CD4-positive, alpha-beta memory T cell (primary cell): ENCODE measurements around the gene KDM7A. TPM values are rescaled to one million over a fixed set of nuclear protein-coding genes. Genes with fewer than 3 reads are reported as not detected.
A peak's percentile ranks its signal among the peaks of the same experiment; 100 is the strongest.

Source experiments
- CTCF ChIA-PET: fragments of 350-600 bp; sonication (Branson Sonifier 250); formaldehyde crosslinking; loops from one replicate; lab custom pipeline; 2021; ENCODE audit warnings: inconsistent platforms; ENCODE audit not compliant: partially characterized antibody; lab: Charles Lee
- POLR2A ChIA-PET: fragments of 350-600 bp; sonication (Branson Sonifier 250); formaldehyde crosslinking; loops from one replicate; lab custom pipeline; 2021; ENCODE audit not compliant: partially characterized antibody; lab: Charles Lee
- DNase-seq, 5 donors: peaks; one replicate each; pipeline versions ENCODE4 v3.0.0 to v3.0.0-alpha.2; 2020 to 2022; ENCODE audit warnings: mixed read lengths in 1 of 5
- H3K27ac ChIP-seq: one replicate; pipeline ENCODE4 v1.7.0; 2013; ENCODE audit warnings: low read depth, low read length
- H3K27me3 ChIP-seq: 2 replicates; pipeline ENCODE4 v1.7.0; 2013; ENCODE audit warnings: mild to moderate bottlenecking, low read length, moderate library complexity; ENCODE audit not compliant: insufficient read depth
- H3K36me3 ChIP-seq: 2 replicates; pipeline ENCODE4 v1.7.0; 2013; ENCODE audit warnings: mild to moderate bottlenecking, low read length, moderate library complexity; ENCODE audit not compliant: insufficient read depth
- H3K4me1 ChIP-seq: 2 replicates; pipeline ENCODE4 v1.7.0; 2013; ENCODE audit warnings: mild to moderate bottlenecking, low read length, moderate library complexity; ENCODE audit not compliant: insufficient read depth
- H3K4me3 ChIP-seq, 2 donors: one replicate each; pipeline ENCODE4 v1.7.0; 2013; ENCODE audit warnings: low read length in 2 of 2, mild to moderate bottlenecking in 1 of 2
- H3K9me3 ChIP-seq, 2 donors: one replicate each; pipeline ENCODE4 v1.7.0; 2013; ENCODE audit warnings: low read length in 2 of 2, control low read depth in 1 of 2; ENCODE audit not compliant: control insufficient read depth in 1 of 2
- H3K27ac Mint-ChIP-seq, 7 donors: one replicate each; pipeline ENCODE4 v1.8.0; 2020 to 2021; ENCODE audit warnings: mixed read lengths in 7 of 7, mild to moderate bottlenecking in 6 of 7, inconsistent platforms in 3 of 7, moderate library complexity in 3 of 7
- H3K27me3 Mint-ChIP-seq, 2 donors: one replicate each; pipeline ENCODE4 v1.8.0; 2020 to 2021; ENCODE audit warnings: mixed read lengths in 2 of 2
- H3K36me3 Mint-ChIP-seq, 2 donors: one replicate each; pipeline ENCODE4 v1.8.0; 2020 to 2021; ENCODE audit warnings: mixed read lengths in 2 of 2, inconsistent platforms in 1 of 2, mild to moderate bottlenecking in 1 of 2
- H3K4me1 Mint-ChIP-seq, 4 donors: one replicate each; pipeline ENCODE4 v1.8.0; 2020 to 2021; ENCODE audit warnings: mixed read lengths in 4 of 4, mild to moderate bottlenecking in 1 of 4
- H3K4me3 Mint-ChIP-seq, 8 donors: one replicate each; pipeline ENCODE4 v1.8.0; 2020 to 2021; ENCODE audit warnings: mixed read lengths in 8 of 8, mild to moderate bottlenecking in 7 of 8, moderate library complexity in 6 of 8, inconsistent platforms in 3 of 8
- H3K9me3 Mint-ChIP-seq, 8 donors: one replicate each; pipeline ENCODE4 v1.8.0; 2020 to 2021; ENCODE audit warnings: mixed read lengths in 8 of 8, mild to moderate bottlenecking in 5 of 8, inconsistent platforms in 3 of 8, moderate library complexity in 1 of 8
- intact Hi-C: fragments of 100-400 bp; cut with micrococcal nuclease; formaldehyde crosslinking; loops from one replicate; pipeline ENCODE4 v1.15.1; 2023
- polyA plus RNA-seq, 2 donors: library from polyadenylated mRNA; unstranded; fragments of 300-500 nt; fragmentation: Illumina TruSeq; gene quantifications; one replicate each; pipeline ENCODE4 v1.2.3, GENCODE V29; 2021
- total RNA-seq, 2 experiments: library from RNA; stranded (reverse); gene quantifications; one replicate each; pipeline ENCODE4 v1.2.3, GENCODE V29; 2021

The KDM7A gene
- total and polyA plus RNA-seq, 4 experiments from 2014 or later: 3.3 to 45.9 (median 23.6) TPM

DNA sequence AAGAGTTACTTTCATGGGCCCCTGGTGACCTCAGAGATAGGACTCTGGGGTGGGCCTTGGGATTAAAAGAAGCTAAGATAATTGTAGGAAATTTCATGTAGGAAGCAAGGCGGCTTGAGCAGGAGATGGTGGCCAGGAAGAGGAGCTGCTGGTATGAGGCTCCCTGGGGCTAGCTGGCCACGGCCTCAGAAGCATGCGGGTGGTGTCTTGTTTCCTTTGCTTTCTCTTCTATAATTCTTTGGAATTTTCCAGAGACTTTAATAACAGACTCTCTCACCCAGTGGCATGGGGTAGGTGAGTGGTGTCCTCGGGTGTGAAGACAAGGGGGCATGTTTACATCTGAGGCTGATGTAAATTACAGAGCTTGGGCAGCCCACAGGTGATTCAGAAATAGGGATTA lies 41.9 kb upstream of the KDM7A start:
- CTCF ChIA-PET: no interaction called here

DNA sequence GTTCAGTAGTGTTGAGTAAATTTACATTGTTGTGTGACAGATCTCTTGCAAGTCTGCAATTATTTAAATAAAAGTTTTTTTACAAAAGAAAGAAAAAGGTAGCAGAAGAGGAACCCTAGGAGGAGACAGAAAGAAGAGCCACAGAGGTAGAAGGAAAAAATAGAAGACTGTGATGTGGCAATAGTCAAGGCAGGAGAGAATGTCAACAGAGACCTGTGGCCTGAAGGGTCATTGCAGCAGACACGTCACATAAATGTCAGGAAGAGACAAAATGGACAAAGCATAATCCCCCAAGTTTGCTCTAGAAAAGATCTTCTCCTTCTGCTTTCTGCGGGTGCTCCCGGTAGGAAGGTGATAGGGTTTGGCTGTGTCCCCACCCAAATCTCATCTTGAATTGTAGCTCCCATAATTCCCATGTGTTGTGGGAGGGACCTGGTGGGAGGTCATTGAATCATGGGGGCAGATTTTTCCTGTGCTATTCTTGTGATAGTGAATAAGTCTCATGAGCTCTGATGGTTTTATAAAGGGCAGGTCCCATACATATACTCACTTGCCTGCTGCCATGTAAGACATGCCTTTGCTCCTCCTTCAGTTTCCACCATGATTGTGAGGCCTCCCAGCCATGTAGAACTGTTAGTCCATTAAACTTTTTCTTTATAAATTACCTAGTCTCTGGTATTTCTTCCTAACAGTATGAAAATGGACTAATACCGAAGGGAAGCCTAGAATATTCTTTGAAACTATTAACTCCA lies 41.1 kb upstream of the KDM7A start:
- ChIA-PET CTCF (interaction anchor here (1.2 kb wide), 1 partner anchor 11 kb away, joined by 6 read pairs; no protein-coding TSS in a partner anchor), POLR2A (no interaction called here)
- Histone ChIP-seq H3K4me1 (peaks cover 13% of the 10 kb centered on the region), H3K27me3 (no peaks in the 10 kb centered on the region), H3K9me3 (peaks cover 0 to 2% of the 10 kb centered on the region in 2 donors), H3K36me3 (no peaks in the 10 kb centered on the region), H3K4me3 (no peak overlapping the region), H3K27ac (no peak overlapping the region)
- no peak overlapping the region for H3K4me3 Mint-ChIP-seq
- DNase-seq: no peak
- H3K36me3 Mint-ChIP-seq: peaks cover 0 to 4% of the 10 kb centered on the region in 2 donors
- no peak overlapping the region for H3K27ac Mint-ChIP-seq
- peaks cover 0 to 7% (median 1%) of the 10 kb centered on the region in 8 donors for H3K9me3 Mint-ChIP-seq
- no peaks in the 10 kb centered on the region for H3K27me3 Mint-ChIP-seq
- intact Hi-C loops: no loop called here
- H3K4me1 Mint-ChIP-seq: peaks cover 12 to 28% (median 17%) of the 10 kb centered on the region in 4 donors

More for the DNA sequence above, 41.9 kb upstream of the KDM7A start:
- Histone ChIP-seq H3K36me3 (no peaks in the 10 kb centered on the region), H3K27ac (no peak overlapping the region), H3K9me3 (peaks cover 0 to 2% of the 10 kb centered on the region in 2 donors), H3K27me3 (no peaks in the 10 kb centered on the region), H3K4me3 (no peak overlapping the region), H3K4me1 (peaks cover 20% of the 10 kb centered on the region)
- peak overlapping the region in 1 of 7 donors; percentile 87 for H3K27ac Mint-ChIP-seq
- peaks cover 0 to 7% (median 1%) of the 10 kb centered on the region in 8 donors for H3K9me3 Mint-ChIP-seq
- no peaks in the 10 kb centered on the region for H3K27me3 Mint-ChIP-seq
- peaks cover 0 to 4% of the 10 kb centered on the region in 2 donors for H3K36me3 Mint-ChIP-seq
- intact Hi-C loops: no loop called here
- no peak for DNase-seq
- H3K4me3 Mint-ChIP-seq: no peak overlapping the region
- POLR2A ChIA-PET: interaction anchor here (1.0 to 2.0 kb wide), 3 partner anchors 11 to 43 kb away, joined by 3 to 8 read pairs (median 4); no protein-coding TSS in a partner anchor
- H3K4me1 Mint-ChIP-seq: peaks cover 17 to 33% (median 21%) of the 10 kb centered on the region in 4 donors

DNA sequence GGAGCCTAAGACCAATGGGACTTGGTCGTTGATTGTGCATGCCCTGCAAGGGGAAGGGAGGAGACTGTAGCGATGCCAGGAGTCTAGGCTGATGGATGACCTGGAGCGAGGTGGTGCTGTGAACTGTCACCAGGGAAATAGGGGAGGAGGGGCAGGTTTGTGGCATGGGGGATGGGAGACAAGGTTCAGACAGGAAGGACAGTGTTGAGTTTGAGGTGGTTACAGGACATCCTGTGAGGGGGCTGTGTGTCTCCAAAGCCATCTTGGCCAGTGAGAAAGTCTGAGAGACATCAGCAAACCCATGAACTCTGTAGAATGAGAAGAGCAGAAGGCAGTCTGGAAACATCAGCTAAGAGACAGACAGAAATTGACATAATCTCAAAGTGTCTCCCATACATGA lies 38.5 kb upstream of the KDM7A start:
- Mint-ChIP-seq H3K27ac (peak overlapping the region in 1 of 7 donors; percentile 84), H3K27me3 (no peaks in the 10 kb centered on the region), H3K9me3 (peaks cover 0 to 7% (median 1%) of the 10 kb centered on the region in 8 donors), H3K4me1 (peaks cover 27 to 46% (median 33%) of the 10 kb centered on the region in 4 donors), H3K36me3 (peaks cover 0 to 4% of the 10 kb centered on the region in 2 donors), H3K4me3 (no peak overlapping the region)
- intact Hi-C loops: no loop called here
- Histone ChIP-seq H3K9me3 (peaks cover 0 to 2% of the 10 kb centered on the region in 2 donors), H3K36me3 (no peaks in the 10 kb centered on the region), H3K4me3 (no peak overlapping the region), H3K27me3 (no peaks in the 10 kb centered on the region), H3K27ac (no peak overlapping the region), H3K4me1 (peaks cover 31% of the 10 kb centered on the region)
- DNase-seq: no peak
- ChIA-PET POLR2A (interaction anchor here (4.2 kb wide), 1 partner anchor 38 kb away, joined by 27 read pairs; the partner anchor contains the start of gene KDM7A), CTCF (interaction anchor here (1.9 kb wide), 1 partner anchor 14 kb away, joined by 5 read pairs; no protein-coding TSS in a partner anchor)

DNA sequence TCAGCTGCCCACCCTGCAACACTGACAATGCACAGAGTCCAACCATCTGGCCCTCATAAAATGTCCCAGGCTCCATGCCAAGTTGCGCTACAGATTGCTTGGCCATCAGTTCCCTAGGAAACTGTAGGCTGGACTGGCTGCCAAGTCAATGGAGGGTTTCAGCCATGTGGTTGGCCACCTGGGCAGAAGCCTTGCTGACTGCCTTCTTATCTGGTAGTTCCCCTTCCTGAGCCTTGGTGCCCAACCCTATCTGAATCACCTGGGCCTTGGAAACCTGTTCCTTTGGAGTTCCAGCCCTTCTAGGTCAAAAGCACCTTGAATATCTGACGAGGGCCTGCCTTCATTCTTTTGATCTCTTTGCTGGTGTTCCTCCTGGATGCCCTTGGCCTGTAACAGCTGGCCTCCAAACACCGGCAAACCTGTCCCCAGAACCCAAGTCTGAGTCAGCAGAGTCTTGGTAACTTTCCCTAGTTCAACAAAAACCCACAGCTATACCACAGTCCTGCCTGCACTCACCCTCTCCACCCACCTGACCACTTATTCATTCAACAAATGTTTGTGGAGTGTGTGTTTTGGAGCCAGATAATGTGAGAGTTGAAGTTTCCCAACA lies 37.4 kb upstream of the KDM7A start:
- H3K9me3 Mint-ChIP-seq: peaks cover 0 to 7% (median 1%) of the 10 kb centered on the region in 8 donors
- no peak overlapping the region for H3K4me3 Mint-ChIP-seq
- Histone ChIP-seq H3K4me3 (no peak overlapping the region), H3K27me3 (no peaks in the 10 kb centered on the region), H3K4me1 (peaks cover 42% of the 10 kb centered on the region), H3K36me3 (no peaks in the 10 kb centered on the region), H3K9me3 (peaks cover 0 to 2% of the 10 kb centered on the region in 2 donors), H3K27ac (no peak overlapping the region)
- H3K27me3 Mint-ChIP-seq: no peaks in the 10 kb centered on the region
- CTCF ChIA-PET: interaction anchor here (1.9 kb wide), 1 partner anchor 15 kb away, joined by 5 read pairs; no protein-coding TSS in a partner anchor
- peak overlapping the region in 2 of 7 donors; percentile 7 to 50 for H3K27ac Mint-ChIP-seq
- intact Hi-C loops: no loop called here
- POLR2A ChIA-PET: interaction anchor here (0.6 to 4.2 kb wide), 5 partner anchors 8 to 75 kb away, joined by 3 to 27 read pairs (median 3); partner anchors contain the start of gene KDM7A
- no peak for DNase-seq
- peaks cover 32 to 55% (median 40%) of the 10 kb centered on the region in 4 donors for H3K4me1 Mint-ChIP-seq
- H3K36me3 Mint-ChIP-seq: peaks cover 0 to 4% of the 10 kb centered on the region in 2 donors

DNA sequence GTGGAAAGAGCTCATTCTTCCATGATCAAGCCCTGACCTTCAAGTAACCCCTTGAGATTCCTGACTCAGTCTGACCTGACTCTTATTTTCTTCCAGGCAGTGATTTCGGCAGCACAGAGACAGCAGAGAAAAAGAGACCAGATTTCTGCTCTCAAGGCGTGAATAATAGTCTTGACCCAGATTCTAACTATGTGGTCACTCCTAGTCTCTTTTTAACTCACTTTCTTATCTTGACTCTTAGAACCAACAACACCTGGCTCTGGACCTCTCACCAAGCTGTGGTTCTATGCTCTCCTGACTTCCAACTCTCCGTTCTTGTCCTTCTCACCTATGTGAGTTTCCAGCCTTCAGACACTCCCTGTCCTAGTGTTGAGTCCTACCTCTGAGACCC lies 36.9 kb upstream of the KDM7A start:
- peaks cover 32 to 55% (median 40%) of the 10 kb centered on the region in 4 donors for H3K4me1 Mint-ChIP-seq

DNA sequence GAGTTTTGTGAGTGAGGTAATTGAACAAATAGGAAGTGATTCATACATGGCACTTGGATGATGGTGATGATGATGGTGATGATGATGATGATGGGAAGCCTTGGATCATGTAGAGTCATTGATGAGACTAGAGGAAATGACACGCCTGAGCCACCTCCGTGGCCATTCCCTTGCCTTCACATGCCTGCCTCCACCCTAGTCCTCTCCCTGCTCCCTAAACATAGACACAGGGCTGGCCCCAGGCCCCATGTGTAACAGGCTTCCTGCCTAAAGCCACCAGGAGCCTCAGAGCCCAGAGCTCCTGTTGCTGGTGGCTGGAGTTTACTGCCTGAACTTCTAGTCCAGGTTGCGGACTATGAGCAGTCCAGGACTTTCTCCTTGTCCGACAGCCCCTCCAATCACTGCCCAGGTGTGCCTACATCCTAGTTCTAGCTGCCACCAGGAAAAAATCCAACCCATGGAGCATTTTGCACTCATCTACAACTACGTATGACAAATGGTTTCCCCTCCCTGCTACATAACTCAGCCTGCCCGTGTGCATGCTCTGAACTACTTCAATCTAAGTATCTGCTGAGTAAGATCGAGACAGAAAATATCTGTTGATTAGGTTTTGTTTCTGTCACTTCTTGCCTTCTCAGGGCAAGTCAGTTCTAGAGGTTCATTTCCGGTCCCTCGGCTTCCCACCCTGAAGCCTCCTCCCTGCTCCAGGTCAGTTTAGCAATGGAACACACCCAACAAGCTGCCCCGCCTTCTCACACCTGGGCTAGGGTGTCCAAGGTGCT lies 35.5 kb upstream of the KDM7A start:
- Mint-ChIP-seq H3K36me3 (peaks cover 0 to 4% of the 10 kb centered on the region in 2 donors), H3K9me3 (peaks cover 0 to 2% (median 0%) of the 10 kb centered on the region in 8 donors), H3K27ac (peak overlapping the region in 5 of 7 donors; percentile 43 to 78 (median 68)), H3K27me3 (peaks cover 0 to 2% of the 10 kb centered on the region in 2 donors), H3K4me3 (peak overlapping the region in 7 of 8 donors; percentile 17 to 80 (median 63)), H3K4me1 (peaks cover 37 to 61% (median 44%) of the 10 kb centered on the region in 4 donors)
- no peaks in the 10 kb centered on the region for H3K9me3 ChIP-seq
- H3K27ac ChIP-seq: no peak overlapping the region
- CTCF ChIA-PET: interaction anchor here (0.9 to 1.6 kb wide), 3 partner anchors 8 to 92 kb away, joined by 3 to 6 read pairs (median 5); no protein-coding TSS in a partner anchor
- no peak for DNase-seq
- no peaks in the 10 kb centered on the region for H3K27me3 ChIP-seq
- H3K4me1 ChIP-seq: peaks cover 49% of the 10 kb centered on the region
- no peaks in the 10 kb centered on the region for H3K36me3 ChIP-seq
- no peak overlapping the region for H3K4me3 ChIP-seq
- POLR2A ChIA-PET: interaction anchor here (1.2 to 4.2 kb wide), 4 partner anchors 10 to 40 kb away, joined by 3 to 33 read pairs (median 16); partner anchors contain the start of gene KDM7A
- intact Hi-C loops: no loop called here

More for the DNA sequence above, 36.9 kb upstream of the KDM7A start:
- H3K4me1 ChIP-seq: peaks cover 42% of the 10 kb centered on the region
- no peak overlapping the region for H3K4me3 ChIP-seq
- H3K27ac ChIP-seq: no peak overlapping the region
- no peak for DNase-seq
- peaks cover 0 to 2% of the 10 kb centered on the region in 2 donors for H3K9me3 ChIP-seq
- POLR2A ChIA-PET: interaction anchor here (1.4 to 4.2 kb wide), 3 partner anchors 9 to 37 kb away, joined by 3 to 27 read pairs (median 5); partner anchors contain the start of gene KDM7A
- Mint-ChIP-seq H3K36me3 (peaks cover 0 to 4% of the 10 kb centered on the region in 2 donors), H3K27ac (no peak overlapping the region), H3K27me3 (no peaks in the 10 kb centered on the region), H3K4me3 (no peak overlapping the region), H3K9me3 (peaks cover 0 to 7% (median 1%) of the 10 kb centered on the region in 8 donors)
- no peaks in the 10 kb centered on the region for H3K36me3 ChIP-seq
- CTCF ChIA-PET: no interaction called here
- intact Hi-C loops: no loop called here
- H3K27me3 ChIP-seq: no peaks in the 10 kb centered on the region
